ENCODE results near the gene CACNA2D3.

Gene CACNA2D3

GRCh38 chr3:54892168-54892567 is 769.8 kb downstream of the CACNA2D3 start:
- Histone ChIP-seq H3K36me3 (ENCODE audit: insufficient read depth, low read depth, low read length) (no peaks in the 10 kb centered on the region), H3K27me3 (ENCODE audit: insufficient read depth, low read length) (no peaks in the 10 kb centered on the region), H3K4me3 (ENCODE audit: low read length) (no peak overlapping the region), H3K9me3 (ENCODE audit: insufficient read depth, low read depth, low read length) (no peaks in the 10 kb centered on the region), H3K4me1 (ENCODE audit: insufficient read depth, low read length) (no peaks in the 10 kb centered on the region), H3K9ac (ENCODE audit: low read depth, low read length) (no peak overlapping the region), H3K27ac (ENCODE audit: low read length) (no peak overlapping the region)

DNA sequence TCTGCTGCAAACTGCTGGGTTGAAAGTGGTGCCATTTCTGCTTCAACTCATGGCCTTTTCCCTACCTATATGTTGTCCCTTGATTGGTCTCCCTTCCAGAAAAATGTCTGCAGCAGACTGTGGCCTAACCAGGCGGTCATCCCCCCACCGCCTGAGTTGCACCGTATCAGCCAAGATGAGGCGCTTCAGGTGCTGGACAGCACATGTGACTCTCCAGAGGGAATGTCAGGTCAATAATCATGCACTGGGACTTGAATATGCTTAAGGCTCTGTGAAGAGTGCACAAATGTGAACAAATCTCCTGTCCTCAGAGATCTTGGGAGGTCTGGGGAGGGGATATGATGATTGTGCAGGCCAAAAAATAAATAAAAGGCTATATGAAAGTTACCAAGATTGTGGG is 773.3 kb downstream of the CACNA2D3 start:
- H3K9me3 ChIP-seq (ENCODE audit: insufficient read depth, low read depth, low read length): no peaks in the 10 kb centered on the region
- no peaks in the 10 kb centered on the region for H3K4me1 ChIP-seq (ENCODE audit: insufficient read depth, low read length)
- H3K4me3 ChIP-seq (ENCODE audit: low read length): no peak overlapping the region
- no peaks in the 10 kb centered on the region for H3K27me3 ChIP-seq (ENCODE audit: insufficient read depth, low read length)
- no peak overlapping the region for H3K27ac ChIP-seq (ENCODE audit: low read length)
- no peaks in the 10 kb centered on the region for H3K36me3 ChIP-seq (ENCODE audit: insufficient read depth, low read depth, low read length)
- H3K9ac ChIP-seq (ENCODE audit: low read depth, low read length): no peak overlapping the region

DNA sequence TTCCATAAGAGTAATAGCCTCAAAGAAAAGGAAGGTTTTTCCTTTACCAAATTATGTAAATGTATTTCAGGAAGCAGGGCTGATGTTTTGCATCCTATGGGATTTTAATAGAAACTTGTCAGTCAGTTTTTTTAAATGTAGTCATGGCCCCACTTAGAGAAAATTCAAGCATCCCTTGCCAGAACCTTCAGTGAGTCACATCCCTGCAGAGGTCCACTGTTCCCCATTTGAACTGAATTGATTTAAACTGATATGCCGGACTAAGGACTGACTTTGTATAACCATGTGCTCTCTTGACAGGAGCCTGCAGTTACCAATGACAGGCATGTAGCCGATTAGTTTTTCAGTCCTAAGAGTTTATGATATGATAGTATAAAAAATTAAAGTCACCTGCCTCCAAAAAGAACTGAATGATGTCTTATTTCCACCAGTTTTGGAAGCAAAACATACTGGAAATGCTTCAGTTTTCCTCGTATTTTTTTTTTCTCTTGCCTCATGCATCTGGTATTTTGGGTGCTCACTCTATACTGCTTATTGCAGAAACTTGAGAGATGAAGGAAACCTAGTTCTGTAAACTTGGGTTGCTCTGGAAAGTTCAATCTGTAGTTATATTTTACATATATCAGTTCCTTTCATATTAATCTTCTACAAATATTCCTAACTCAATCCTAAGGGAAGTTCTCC is 774.8 kb downstream of the CACNA2D3 start:
- no peaks in the 10 kb centered on the region for H3K4me1 ChIP-seq (ENCODE audit: insufficient read depth, low read length)
- H3K27ac ChIP-seq (ENCODE audit: low read length): no peak overlapping the region
- no peak overlapping the region for H3K4me3 ChIP-seq (ENCODE audit: low read length)
- no peaks in the 10 kb centered on the region for H3K36me3 ChIP-seq (ENCODE audit: insufficient read depth, low read depth, low read length)
- H3K9ac ChIP-seq (ENCODE audit: low read depth, low read length): no peak overlapping the region
- no peaks in the 10 kb centered on the region for H3K9me3 ChIP-seq (ENCODE audit: insufficient read depth, low read depth, low read length)
- H3K27me3 ChIP-seq (ENCODE audit: insufficient read depth, low read length): no peaks in the 10 kb centered on the region

GRCh38 chr3:54899273-54899672 is 776.9 kb downstream of the CACNA2D3 start:
- no peak overlapping the region for H3K27ac ChIP-seq (ENCODE audit: low read length)
- no peaks in the 10 kb centered on the region for H3K27me3 ChIP-seq (ENCODE audit: insufficient read depth, low read length)
- H3K9me3 ChIP-seq (ENCODE audit: insufficient read depth, low read depth, low read length): no peaks in the 10 kb centered on the region
- H3K36me3 ChIP-seq (ENCODE audit: insufficient read depth, low read depth, low read length): no peaks in the 10 kb centered on the region
- H3K9ac ChIP-seq (ENCODE audit: low read depth, low read length): no peak overlapping the region
- no peaks in the 10 kb centered on the region for H3K4me1 ChIP-seq (ENCODE audit: insufficient read depth, low read length)
- no peak overlapping the region for H3K4me3 ChIP-seq (ENCODE audit: low read length)

GRCh38 chr3:54900838-54901591 is 778.7 kb downstream of the CACNA2D3 start:
- Histone ChIP-seq H3K4me3 (ENCODE audit: low read length) (no peak overlapping the region), H3K27ac (ENCODE audit: low read length) (no peak overlapping the region), H3K27me3 (ENCODE audit: insufficient read depth, low read length) (no peaks in the 10 kb centered on the region), H3K4me1 (ENCODE audit: insufficient read depth, low read length) (no peaks in the 10 kb centered on the region), H3K9ac (ENCODE audit: low read depth, low read length) (no peak overlapping the region), H3K36me3 (ENCODE audit: insufficient read depth, low read depth, low read length) (no peaks in the 10 kb centered on the region), H3K9me3 (ENCODE audit: insufficient read depth, low read depth, low read length) (no peaks in the 10 kb centered on the region)

DNA sequence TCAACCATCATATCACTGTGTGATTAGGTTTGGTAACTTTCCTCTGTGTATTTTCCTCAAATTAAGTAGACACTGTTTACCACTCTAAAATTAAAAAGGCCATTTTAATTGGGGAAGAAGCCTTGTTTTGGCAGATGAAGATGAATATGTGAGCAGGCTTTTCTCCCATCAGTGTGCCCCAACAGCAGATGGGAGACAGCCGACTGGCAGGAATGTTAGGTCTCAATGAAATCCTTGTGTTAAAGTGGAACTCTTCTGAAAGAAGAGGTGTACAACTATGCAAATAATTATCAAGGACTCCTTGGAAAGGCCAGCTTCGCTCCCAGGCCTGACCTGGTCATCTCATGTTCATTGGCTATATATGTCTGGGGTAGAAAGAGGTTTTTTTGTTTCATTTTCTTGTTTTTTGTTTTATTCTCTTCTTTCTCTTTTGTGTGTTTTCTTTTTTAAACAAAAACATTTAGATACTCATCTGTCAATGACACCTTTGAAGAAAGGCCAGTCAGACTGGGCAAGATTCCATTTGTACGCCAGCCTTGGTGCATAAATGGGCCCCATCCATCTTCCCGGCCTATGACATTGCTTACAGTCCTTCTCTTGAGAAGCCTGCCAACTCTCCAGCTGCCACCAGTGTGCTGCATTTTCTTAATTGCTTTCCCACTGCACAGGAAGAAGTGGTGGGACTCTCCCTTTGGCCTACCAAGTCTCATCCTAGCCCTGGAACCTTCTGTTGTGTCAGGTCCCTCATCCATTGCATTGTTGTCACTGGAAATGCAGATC is 779.7 kb downstream of the CACNA2D3 start:
- Histone ChIP-seq H3K9ac (ENCODE audit: low read depth, low read length) (no peak overlapping the region), H3K4me1 (ENCODE audit: insufficient read depth, low read length) (no peaks in the 10 kb centered on the region), H3K27me3 (ENCODE audit: insufficient read depth, low read length) (no peaks in the 10 kb centered on the region), H3K4me3 (ENCODE audit: low read length) (no peak overlapping the region), H3K27ac (ENCODE audit: low read length) (no peak overlapping the region), H3K36me3 (ENCODE audit: insufficient read depth, low read depth, low read length) (no peaks in the 10 kb centered on the region), H3K9me3 (ENCODE audit: insufficient read depth, low read depth, low read length) (no peaks in the 10 kb centered on the region)

DNA sequence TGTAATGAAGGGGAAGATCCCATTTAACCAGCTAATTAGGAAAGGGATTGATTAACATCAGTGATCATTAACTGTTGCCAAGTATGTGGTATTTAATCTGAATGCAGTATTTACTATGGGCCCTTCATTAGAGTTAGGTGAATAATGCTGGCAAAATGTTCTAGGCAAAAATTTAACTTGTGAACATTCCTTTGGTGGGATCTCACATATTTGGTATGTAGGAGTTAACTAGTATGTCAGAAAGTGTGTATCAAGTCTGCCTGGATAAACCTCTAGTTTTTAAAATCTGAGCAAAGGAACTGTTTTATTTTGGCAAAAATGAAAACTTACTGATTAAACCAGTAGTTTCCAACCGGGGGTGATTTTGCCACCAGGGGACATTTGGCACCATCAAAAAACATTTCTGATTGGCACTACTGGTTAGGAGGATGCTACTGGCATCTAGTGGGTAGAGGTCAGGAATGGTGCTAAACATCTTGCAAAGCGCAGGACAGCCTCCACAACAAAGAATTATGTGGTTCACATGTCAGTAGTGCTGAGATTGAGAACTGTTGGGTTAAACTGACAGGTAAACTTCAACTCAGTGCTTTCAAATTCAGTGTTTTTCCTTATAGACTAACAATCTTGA is 783.0 kb downstream of the CACNA2D3 start:
- no peaks in the 10 kb centered on the region for H3K27me3 ChIP-seq (ENCODE audit: insufficient read depth, low read length)
- no peak overlapping the region for H3K27ac ChIP-seq (ENCODE audit: low read length)
- no peaks in the 10 kb centered on the region for H3K9me3 ChIP-seq (ENCODE audit: insufficient read depth, low read depth, low read length)
- H3K9ac ChIP-seq (ENCODE audit: low read depth, low read length): no peak overlapping the region
- no peaks in the 10 kb centered on the region for H3K36me3 ChIP-seq (ENCODE audit: insufficient read depth, low read depth, low read length)
- H3K4me3 ChIP-seq (ENCODE audit: low read length): no peak overlapping the region
- H3K4me1 ChIP-seq (ENCODE audit: insufficient read depth, low read length): no peaks in the 10 kb centered on the region

- H3K9me3 ChIP-seq (ENCODE audit: insufficient read depth, low read depth, low read length): no peaks in the 10 kb centered on the region
- H3K27ac ChIP-seq (ENCODE audit: low read length): no peak overlapping the region
- no peaks in the 10 kb centered on the region for H3K36me3 ChIP-seq (ENCODE audit: insufficient read depth, low read depth, low read length)
- H3K4me3 ChIP-seq (ENCODE audit: low read length): no peak overlapping the region
- H3K9ac ChIP-seq (ENCODE audit: low read depth, low read length): no peak overlapping the region
- H3K4me1 ChIP-seq (ENCODE audit: insufficient read depth, low read length): no peaks in the 10 kb centered on the region
- no peaks in the 10 kb centered on the region for H3K27me3 ChIP-seq (ENCODE audit: insufficient read depth, low read length)
These were observed 783.6 kb downstream of the CACNA2D3 start for GRCh38 chr3:54905920-54906319.

GRCh38 chr3:54906763-54907162 is 784.4 kb downstream of the CACNA2D3 start:
- H3K9ac ChIP-seq (ENCODE audit: low read depth, low read length): no peak overlapping the region
- no peaks in the 10 kb centered on the region for H3K36me3 ChIP-seq (ENCODE audit: insufficient read depth, low read depth, low read length)
- H3K27me3 ChIP-seq (ENCODE audit: insufficient read depth, low read length): no peaks in the 10 kb centered on the region

DNA sequence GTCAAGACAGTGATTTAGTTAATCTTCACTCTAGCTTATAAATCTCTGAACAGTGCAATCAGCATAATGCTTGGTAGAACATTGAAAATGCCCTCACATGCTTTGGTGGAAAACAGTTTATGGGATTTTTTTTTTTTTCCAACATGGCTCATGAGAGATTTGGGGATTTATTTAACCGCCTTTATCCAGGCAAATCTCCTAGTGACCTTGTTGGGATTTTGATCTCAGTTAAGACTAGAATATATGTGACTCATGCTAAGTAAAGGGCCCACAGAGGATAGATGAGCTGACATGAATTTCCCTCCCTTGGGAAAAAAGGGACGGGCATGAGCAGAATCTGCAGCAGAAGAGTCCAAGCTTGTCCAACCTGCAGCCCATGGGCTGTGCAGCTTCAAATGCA is 786.8 kb downstream of the CACNA2D3 start:
- no peak overlapping the region for H3K27ac ChIP-seq (ENCODE audit: low read length)
- H3K9ac ChIP-seq (ENCODE audit: low read depth, low read length): no peak overlapping the region
- no peaks in the 10 kb centered on the region for H3K27me3 ChIP-seq (ENCODE audit: insufficient read depth, low read length)
- H3K9me3 ChIP-seq (ENCODE audit: insufficient read depth, low read depth, low read length): peaks cover 4% of the 10 kb centered on the region
- no peak overlapping the region for H3K4me3 ChIP-seq (ENCODE audit: low read length)
- no peaks in the 10 kb centered on the region for H3K36me3 ChIP-seq (ENCODE audit: insufficient read depth, low read depth, low read length)
- H3K4me1 ChIP-seq (ENCODE audit: insufficient read depth, low read length): no peaks in the 10 kb centered on the region

More at GRCh38 chr3:54906763-54907162, 784.4 kb downstream of the CACNA2D3 start:
- Histone ChIP-seq H3K4me3 (ENCODE audit: low read length) (no peak overlapping the region), H3K9me3 (ENCODE audit: insufficient read depth, low read depth, low read length) (peaks cover 2% of the 10 kb centered on the region), H3K27ac (ENCODE audit: low read length) (no peak overlapping the region), H3K4me1 (ENCODE audit: insufficient read depth, low read length) (no peaks in the 10 kb centered on the region)

DNA sequence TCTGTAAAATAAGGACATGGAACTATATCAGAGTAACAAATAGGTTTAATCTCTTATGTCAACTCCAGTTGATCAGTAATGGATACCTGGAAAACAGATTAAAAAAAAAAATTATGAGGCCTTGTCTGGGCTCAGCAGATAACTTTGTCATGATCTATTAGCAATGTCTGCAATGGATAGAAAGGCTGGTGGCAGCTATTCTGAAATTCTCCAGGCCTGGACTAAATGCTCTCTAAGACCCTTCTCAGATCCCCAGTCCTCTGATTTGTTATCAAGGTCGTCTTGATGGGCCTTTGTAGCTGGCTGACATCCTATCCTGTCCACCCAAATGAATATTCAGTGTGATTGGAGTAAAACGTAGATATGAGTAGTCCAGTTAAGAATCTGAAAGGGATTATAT is 791.8 kb downstream of the CACNA2D3 start:
- H3K4me1 ChIP-seq (ENCODE audit: insufficient read depth, low read length): no peaks in the 10 kb centered on the region
- H3K9me3 ChIP-seq (ENCODE audit: insufficient read depth, low read depth, low read length): peaks cover 4% of the 10 kb centered on the region
- H3K9ac ChIP-seq (ENCODE audit: low read depth, low read length): no peak overlapping the region

More for the DNA sequence above, 791.8 kb downstream of the CACNA2D3 start:
- H3K36me3 ChIP-seq (ENCODE audit: insufficient read depth, low read depth, low read length): no peaks in the 10 kb centered on the region
- H3K27ac ChIP-seq (ENCODE audit: low read length): no peak overlapping the region
- no peak overlapping the region for H3K4me3 ChIP-seq (ENCODE audit: low read length)
- no peaks in the 10 kb centered on the region for H3K27me3 ChIP-seq (ENCODE audit: insufficient read depth, low read length)

All from iPS-20b (cell line).